NCI-H510A treated with DMSO at 0.1 percent for 48 hours (cell line): ENCODE results near the gene LGALS7B.
"Not testable (repeated sequence)": the region's sequence is repeated elsewhere in the genome, so short reads cannot be mapped to it uniquely, and the experiment has no call there.

ENCODE experiments used
- DNase-seq: peaks from one replicate; lab custom pipeline; 2025; lab: John Stamatoyannopoulos, UW

The LGALS7B gene

DNA sequence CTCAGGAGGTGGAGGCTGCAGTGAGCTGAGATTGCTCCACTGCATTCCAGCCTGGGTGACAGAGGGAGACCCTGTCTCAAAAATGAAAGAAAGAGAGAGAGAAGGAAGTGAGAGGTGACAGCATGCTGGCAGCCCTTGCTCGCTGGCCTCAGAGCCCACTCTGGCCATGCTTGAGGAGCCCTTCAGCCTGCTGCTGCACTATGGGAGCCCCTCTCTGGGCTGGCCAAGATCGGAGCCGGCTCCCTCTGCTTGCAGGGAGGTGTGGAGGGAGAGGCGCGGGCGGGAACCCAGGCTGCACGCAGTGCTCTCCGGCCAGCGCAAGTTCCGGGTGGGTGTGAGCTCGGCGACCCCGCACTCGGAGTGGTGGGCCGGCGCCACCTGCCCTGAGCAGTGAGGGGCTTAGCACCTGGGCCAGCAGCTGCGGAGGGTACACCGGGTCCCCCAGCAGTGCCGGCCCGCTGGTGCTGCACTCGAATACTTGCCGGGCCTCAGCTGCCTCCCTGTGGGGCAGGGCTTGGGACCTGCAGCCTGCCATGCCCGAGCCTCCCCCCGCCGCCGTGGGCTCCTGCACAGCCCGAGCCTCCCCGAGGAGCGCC, 32.3 kb downstream of the LGALS7B start:
- DNase-seq = not testable (repeated sequence)

- DNase-seq = not testable (repeated sequence)
These were observed 36.9 kb downstream of the LGALS7B start for GRCh38 chr19:38825936-38826335.

DNA sequence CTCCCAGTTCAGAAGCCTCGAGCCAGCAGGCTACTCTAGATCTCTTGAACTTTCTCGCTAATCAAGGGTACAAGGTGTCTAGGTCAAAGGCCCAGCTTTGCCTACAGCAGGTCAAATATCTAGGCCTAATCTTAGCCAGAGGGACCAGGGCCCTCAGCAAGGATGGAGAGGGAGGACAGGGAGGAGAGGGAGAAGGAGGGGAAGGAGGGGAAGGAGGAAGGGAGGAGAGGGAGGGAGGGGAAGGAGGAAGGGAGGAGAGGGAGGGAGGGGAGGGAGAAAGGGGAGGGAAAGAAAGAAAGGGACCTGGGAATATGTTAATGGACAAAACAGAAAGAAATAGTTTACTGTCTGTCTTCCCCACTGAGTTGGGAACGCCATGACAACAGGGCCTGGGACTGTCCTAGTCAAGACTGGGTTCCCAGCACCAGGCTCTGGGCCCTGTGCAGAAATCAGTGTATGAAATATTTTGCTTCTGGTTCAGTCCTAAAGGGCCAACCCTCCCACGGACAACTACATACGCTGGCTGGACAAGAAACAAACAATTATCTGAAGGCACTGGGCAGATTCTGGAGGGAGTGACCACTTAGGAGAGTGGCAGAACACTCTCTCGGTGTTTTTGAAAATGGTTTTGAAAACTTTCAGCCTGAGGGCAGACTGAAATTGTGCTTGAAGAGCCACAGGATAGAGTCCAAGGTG, 38.0 kb downstream of the LGALS7B start:
- DNase-seq = no peak

DNA sequence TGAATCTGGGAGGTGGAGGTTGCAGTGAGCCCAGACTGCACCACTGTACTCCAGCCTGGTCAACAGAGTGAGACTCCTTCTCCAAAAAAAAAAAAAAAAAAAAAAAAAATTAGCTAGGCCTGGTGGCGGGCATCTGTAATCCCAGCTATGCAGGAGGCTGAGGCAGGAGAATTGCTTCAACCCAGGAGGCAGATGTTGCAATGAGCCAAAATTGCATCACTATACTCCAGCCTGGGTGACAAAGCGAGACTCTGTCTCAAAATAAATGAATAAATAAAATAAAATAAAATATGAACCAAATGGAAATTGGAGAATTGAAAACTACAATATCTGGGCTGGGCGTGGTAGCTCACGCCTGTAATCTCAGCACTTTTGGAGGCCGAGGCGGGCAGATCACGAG, 40.2 kb downstream of the LGALS7B start:
- not testable (repeated sequence) for DNase-seq

GRCh38 chr19:38830039-38830733, 41.2 kb downstream of the LGALS7B start:
- no peak for DNase-seq

GRCh38 chr19:38831142-38831605, 42.2 kb downstream of the LGALS7B start:
- DNase-seq = peak; percentile 69

- DNase-seq = no peak
These were observed 44.1 kb downstream of the LGALS7B start for GRCh38 chr19:38833092-38833425.

GRCh38 chr19:38834104-38834490, 45.1 kb downstream of the LGALS7B start:
- no peak for DNase-seq

- DNase-seq = no peak
These were observed 45.6 kb downstream of the LGALS7B start for GRCh38 chr19:38834590-38834989.

DNA sequence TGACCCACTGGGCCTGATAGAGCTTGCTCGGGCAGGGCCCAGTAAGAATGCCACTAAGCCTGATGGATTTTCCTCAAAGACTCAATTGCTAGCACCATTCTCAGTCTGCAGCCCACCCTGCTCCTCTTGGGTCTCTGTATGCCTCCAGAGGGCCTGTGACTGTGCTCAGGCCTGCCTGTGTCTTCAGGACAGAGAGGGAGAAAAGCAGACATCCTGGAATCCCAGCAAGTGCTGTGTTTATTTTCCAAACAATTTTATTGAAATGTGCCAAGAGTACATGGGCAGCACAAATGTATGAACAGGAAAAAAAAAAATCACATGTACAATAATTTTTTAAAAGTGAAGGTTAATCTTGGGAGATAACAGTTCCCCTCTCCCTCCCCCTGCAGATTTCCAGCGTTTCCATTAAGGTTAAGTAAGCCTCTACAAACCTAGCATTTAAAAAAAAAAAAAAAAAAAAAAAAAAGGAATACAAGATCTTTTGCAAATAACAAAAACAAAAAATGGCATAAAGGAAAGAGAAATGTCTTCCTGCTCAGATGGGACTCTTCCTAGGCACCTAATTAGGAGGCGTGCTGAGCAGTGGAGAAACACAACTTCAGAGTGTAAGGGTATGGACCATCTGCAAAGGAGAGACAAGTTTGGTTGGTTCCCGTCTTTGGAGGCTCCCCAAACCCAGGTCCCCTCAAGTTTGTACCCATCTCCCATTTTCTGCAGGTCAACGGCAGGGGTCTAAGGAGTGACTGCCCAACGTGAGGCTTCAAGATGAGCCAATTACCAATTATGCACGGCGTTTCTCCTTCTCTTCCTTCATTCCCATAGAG, 47.4 kb downstream of the LGALS7B start:
- DNase-seq = no peak

DNA sequence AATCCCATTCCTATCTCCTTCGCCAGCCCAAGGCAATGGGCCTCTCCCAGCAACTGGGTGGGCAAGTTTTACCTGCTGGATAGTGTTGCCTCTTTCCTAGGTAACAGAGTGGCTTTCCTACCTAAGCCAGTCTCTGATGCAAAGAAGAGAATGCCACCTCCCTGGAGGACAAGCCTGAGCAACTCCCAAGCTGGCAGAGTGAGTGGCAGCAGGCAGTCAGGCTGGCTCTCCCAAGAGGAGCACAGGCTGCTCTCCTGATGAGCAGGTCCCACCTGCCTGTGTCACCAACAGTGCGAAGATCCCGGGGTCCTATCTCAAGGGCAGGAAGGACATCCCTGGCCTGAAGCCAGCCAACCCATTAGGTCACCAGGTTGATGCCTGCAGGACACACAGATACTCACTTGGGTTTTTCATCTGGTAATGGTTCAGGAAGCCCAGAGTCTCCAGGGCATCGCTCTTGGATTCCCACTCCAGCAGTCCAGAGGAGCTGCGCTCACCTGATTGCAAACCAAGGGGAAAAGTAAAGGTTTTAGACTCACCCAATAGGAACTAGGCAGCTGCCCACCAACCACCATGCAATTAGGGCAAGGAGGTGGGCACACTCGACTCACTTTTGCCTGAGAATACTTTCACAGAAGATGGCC, 48.1 kb downstream of the LGALS7B start:
- no peak for DNase-seq

- peak; percentile 6 for DNase-seq
These were observed 48.7 kb downstream of the LGALS7B start for GRCh38 chr19:38837656-38838121.

- DNase-seq = no peak
These were observed 49.4 kb downstream of the LGALS7B start for GRCh38 chr19:38838208-38838985.

DNA sequence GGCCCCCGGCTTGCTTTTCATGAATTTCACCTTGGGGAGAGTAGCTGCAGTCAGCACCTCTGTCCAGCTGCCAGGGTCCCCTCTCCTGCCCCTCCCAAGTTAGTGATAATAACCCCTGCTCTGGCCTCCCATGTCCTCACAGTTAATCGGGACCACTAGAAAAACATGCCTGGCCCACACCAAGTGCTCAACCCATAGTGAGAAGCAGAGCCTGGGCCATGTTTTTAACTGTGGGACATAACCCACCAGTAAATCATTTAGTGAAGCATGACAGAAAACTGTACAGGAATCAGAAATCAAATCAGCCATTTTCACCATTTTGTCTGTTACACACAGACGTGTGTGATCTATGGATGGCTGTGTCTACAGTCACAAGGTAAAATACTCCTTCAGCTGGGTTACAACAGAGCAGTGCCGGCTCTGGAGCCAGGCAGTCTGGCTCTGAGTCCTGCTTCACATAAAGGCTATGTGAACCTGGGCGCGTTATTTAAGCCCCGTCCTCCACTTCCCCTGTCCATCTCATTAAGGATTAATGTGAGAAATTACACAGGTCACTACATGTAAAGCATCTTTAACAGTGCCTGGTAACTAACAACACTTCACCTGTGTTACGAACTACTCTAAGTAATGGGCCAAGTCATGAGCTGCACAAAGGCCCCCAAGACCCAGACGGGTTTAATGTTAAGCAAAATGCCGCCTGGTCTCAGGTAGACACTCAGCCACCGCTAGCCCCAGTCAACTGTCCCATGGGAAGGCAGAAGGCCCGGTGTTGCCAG, 50.2 kb downstream of the LGALS7B start:
- no peak for DNase-seq

DNA sequence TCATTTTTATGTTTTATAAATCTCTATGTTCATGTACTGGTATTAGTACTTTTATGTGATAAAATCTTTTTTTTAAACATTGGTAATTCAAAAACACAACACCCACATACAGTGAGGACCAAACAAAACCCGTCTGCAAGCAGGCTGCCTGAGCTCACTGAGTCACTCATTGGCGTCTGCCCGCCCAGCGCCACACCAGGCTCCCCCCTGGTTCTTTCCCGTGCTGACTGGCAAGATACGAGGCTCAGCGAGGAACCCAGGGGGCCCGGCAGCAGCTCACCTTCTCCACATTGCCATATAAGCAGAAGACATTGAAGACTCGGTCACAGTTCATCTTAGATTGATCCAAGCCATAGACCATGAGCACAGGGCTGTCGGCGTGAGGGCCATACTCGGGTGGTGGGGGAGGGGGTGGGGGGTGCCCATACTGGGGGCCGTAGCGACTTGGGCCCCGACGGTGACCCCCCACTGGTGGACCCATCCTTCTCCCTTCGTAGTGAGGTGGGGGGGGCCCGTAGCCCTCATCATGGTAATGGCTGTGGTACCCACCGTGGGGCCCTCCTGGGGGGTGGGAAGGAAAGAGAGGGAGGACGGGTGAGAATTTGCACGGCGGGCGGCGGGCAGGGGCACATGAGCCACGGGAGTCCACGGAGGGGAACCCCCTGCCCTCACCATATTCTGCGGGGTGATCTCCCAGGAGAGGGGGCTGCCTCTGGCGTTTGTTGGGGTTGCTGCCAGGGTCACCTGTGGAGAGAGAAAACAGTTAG, 51.0 kb downstream of the LGALS7B start:
- DNase-seq = no peak

- DNase-seq = no peak
These were observed 51.6 kb downstream of the LGALS7B start for GRCh38 chr19:38840583-38840968.
